HG02870 (cell line): ENCODE results near the gene MCCC1.
"Not testable (repeated sequence)": the region's sequence is repeated elsewhere in the genome, so short reads cannot be mapped to it uniquely, and the experiment has no call there.

Source experiments
- ATAC-seq: cut with Tn5 transposase; IDR thresholded peaks from one replicate; pipeline ENCODE4 v1.9.1; 2021; ENCODE audit warnings: mild to moderate bottlenecking, moderate library complexity; ENCODE audit not compliant: unreplicated experiment

Gene MCCC1

DNA sequence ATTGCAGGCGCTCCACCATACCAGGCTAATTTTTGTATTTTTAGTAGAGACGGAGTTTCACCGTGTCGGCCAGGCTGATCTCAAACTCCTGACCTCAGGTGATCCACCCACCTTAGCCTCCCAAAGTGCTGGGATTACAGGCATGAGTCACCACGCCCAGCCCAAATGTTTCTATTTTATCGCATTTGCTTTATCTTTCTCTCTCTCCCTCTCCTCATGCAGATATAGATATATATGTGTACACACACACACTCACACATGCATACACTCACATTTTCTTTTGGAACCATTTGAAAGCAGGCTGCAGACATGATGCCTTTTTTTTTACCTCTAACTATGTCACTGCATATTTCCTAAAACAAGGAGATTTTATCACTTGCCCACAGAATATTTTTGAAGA, 7.3 kb upstream of the MCCC1 start:
- ATAC-seq: no peak

DNA sequence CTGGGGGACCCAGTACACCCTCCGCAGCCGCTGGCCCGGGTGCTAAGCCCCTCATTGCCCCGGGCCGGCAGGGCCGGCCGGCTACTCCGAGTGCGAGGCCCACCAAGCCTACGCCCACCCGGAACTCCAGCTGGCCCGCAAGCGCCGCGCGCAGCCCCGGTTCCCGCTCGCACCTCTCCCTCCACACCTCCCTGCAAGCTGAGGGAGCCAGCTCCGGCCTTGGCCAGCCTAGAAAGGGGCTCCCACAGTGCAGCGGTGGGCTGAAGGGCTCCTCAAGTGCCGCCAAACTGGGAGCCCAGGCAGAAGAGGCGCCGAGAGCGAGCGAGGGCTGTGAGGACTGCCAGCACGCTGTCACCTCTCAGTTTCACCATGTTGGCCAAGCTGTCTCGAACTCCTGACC, 4.7 kb upstream of the MCCC1 start:
- not testable (repeated sequence) for ATAC-seq

DNA sequence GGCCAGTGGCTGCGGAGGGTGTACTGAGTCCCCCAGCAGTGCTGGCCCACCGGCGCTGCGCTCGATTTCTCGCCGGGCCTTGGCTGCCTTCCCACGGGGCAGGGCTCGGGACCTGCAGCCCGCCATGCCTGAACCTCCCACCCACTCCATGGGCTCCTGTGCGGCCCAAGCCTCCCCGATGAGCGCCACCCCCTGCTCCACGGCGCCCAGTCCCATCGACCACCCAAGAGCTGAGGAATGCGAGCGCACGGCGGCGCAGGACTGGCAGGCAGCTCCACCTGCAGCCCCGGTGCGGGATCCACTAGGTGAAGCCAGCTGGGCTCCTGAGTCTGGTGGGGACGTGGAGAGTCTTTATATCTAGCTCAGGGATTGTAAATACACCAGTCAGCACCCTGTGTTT, 1.7 kb upstream of the MCCC1 start:
- not testable (repeated sequence) for ATAC-seq

GRCh38 chr3:183100376-183100775, 1.1 kb upstream of the MCCC1 start:
- ATAC-seq: no peak

- ATAC-seq: no peak
These were observed 525 bp upstream of the MCCC1 start for GRCh38 chr3:183099838-183100204.

DNA sequence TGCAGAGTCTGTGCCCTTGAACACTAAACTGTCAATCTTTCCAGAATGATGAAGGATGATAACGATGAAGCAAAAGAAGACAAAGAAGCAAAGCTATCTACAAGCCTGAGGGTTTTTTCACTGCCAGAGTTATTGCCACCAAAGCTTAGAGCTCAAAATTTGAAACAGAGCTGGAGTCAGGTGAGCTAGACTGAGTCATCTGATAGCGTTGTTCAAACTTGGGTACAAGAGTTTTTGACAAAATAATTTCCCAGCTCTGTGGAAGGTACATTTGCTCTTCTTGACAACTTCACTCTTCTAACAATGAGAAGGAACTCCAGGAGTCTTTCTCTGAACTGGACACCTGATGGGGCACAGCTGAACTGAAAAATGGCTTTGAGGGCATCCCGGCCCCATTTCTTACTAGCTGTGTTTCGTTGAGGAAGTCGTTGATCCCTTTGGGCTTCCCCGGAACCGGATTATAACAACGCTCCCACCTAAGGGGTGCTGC, 715 bp downstream of the MCCC1 start:
- peak; percentile 17 for ATAC-seq

DNA sequence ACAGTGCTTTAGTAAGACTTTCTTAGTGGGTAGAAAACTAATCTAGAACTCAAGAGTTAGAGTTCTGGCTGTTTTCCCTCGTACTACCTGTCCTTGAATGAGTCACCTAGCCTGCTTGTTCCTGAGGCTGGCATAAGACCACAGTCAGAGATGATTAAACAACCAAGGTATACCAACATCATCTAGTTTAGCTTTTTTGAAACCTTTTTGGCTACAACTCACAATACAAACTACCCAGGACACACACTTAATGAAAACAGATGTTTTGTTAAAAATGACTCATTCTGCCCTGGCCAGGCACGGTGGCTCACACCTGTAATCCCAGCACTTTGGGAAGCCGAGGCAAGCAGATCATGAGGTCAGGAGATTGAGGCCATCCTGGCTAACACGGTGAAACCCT, 4.6 kb downstream of the MCCC1 start:
- ATAC-seq: no peak

GRCh38 chr3:183092256-183092655, 7.0 kb downstream of the MCCC1 start:
- no peak for ATAC-seq

DNA sequence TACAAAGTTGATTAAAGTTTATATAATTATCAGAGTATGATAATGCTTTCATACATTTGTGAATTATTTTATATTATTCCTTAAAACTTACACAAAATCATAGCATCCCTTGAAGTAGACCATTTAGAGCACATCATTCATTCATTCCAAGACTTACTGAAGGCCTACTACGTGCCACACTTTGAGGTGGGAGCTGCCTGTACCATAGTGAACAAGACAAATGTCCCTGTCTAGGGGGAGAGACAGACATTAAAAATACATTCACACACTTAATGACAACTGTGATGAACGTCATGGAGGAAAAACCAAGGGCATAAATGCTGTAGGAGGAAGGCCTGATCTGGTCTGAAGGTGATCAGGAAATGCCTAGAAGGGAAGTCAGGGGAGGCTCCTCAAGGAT, 12.1 kb downstream of the MCCC1 start:
- ATAC-seq: no peak

GRCh38 chr3:183085634-183086390, 13.5 kb downstream of the MCCC1 start:
- no peak for ATAC-seq

DNA sequence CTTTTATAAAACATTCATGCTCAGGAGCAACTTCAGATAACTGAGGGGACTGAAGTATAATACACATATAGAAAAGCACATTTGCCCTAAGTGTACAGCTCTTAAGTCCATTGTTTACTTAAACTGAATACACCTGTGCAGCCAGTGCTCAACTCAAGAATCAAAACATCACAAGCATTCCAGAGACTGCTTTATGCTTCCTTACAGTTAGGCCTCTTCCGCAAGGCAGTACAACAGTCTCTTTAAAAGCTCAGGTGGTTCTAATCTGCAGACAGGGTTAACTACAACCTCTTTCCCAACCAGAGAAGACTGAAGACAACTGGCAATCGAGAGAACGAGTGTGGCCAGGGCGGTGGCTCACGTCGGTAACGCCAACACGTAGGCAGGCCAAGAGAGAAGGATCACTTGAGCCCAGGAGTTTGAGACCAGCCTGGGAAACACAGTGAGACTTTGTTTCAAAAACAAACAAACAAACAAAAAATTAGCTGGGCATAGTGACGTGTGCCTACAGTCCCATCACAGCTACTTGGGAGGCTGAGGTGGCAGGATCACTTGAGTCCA, 16.9 kb downstream of the MCCC1 start:
- no peak for ATAC-seq

GRCh38 chr3:183081459-183082183, 17.7 kb downstream of the MCCC1 start:
- ATAC-seq: no peak

- no peak for ATAC-seq
These were observed 18.7 kb downstream of the MCCC1 start for GRCh38 chr3:183080628-183081027.

DNA sequence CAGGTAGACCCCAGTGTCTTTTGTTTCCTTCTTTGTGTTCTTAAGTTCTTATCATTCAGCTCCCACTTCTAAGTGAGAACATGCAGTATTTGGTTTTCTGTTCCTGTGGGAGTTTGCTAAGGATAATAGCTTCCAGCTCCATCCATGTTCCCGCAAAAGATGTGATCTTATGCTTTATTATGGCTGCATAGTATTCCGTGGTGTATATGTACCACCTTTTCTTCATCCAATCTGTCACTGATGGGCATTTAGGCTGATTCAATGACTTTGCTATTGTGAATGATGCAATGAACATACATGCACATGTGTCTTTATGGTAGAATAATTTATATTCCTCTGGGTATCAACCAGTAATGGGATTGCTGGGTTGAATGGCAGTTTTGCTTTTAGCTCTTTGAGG, 24.4 kb downstream of the MCCC1 start:
- ATAC-seq: no peak

DNA sequence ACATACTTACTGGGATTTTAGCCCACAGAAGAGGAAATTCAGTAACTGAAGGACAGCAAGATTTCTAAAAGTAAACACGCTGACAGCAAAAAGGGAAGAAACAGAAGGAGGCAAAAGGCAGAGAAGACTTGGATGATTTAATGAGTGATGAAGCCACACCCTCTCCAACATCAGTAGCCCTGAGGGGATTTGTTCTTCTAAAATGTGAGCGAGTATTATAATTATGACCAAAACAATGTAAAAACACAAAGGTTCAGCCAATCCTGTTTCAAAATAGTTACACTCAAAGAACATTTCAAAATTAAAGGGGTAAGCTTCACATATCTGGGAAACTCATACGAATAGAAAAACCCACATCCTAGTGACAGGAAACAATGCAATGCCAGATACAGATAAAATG, 25.0 kb downstream of the MCCC1 start:
- ATAC-seq: no peak

DNA sequence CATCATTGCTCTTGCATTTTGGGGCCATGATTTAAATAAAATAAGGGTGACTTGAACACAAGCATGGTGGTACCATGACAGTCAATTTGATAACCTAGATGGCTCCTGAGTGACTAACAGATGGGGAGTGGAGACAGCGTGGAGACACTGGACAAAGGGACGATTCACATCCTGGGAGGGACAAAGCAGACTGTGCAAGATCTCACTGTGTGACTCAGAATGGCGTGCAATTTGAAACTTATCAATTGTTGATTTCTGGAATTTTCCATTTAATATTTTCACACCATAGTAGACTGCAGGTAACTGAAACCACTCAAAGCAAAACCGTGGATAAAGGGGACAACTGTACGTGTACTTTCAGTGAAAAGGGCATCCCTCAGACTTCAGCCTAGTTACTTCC, 25.5 kb downstream of the MCCC1 start:
- no peak for ATAC-seq

DNA sequence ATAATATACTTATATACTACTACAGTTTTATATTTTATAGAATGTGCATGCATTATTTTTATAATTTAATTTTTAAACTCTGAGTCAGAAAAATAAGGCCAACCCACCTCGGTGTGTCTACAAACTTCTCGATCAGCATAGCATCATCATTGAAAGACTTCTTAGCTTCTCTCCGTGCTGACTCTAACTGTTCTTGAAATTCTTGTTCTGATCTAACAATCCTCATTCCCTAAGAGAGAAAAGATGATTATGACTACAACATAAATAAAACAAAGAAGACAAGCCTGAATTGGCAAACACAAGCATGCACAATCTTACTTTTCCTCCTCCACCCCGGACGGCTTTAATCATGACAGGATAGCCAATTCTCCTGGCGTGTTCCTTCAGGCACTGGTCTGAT, 28.4 kb downstream of the MCCC1 start:
- no peak for ATAC-seq

- ATAC-seq: no peak
These were observed 30.2 kb downstream of the MCCC1 start for GRCh38 chr3:183069086-183069485.

- not testable (repeated sequence) for ATAC-seq
These were observed 32.4 kb downstream of the MCCC1 start for GRCh38 chr3:183066891-183067290.

GRCh38 chr3:183064475-183064874, 34.8 kb downstream of the MCCC1 start:
- ATAC-seq: no peak

DNA sequence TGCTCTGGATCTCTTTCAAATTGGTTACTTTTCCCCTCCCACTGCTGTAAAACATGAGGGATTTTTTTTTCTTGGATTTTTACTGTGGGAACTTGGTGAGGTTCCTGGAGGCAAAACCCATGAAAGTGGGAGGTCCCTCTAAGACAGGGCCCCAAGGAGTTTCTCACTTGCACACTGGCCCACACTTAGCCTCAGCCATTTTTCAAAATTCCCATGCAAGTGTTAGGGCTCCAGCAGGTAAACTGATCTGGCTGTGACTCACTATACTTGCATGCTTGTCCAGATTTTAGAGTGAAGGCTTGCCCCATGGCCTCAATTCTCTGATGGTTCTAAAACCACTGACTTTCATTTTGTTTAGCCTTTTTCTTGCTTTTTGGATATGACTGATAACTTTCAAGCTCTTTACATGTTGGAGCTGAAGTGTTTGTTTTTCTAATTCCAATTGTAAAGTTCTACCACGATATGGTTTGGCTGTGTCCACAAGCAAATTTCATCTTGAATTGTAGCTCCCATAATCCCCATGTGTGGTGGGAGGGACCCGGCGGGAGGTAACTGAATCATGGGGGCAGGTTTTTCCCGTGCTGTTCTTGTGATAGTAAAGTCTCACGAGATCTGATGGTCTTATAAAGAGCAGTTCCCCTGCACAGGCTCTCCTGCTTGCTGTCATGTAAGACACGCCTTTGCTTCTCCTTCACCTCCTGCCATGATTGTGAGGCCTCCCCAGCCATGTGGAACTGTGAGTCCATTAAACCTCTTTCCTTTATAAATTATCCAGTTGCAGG, 37.7 kb downstream of the MCCC1 start:
- ATAC-seq: no peak
